Measurements from ENCODE around the gene COG7.
"Not testable (repeated sequence)": the region's sequence is repeated elsewhere in the genome, so short reads cannot be mapped to it uniquely, and the experiment has no call there.

The COG7 gene

DNA sequence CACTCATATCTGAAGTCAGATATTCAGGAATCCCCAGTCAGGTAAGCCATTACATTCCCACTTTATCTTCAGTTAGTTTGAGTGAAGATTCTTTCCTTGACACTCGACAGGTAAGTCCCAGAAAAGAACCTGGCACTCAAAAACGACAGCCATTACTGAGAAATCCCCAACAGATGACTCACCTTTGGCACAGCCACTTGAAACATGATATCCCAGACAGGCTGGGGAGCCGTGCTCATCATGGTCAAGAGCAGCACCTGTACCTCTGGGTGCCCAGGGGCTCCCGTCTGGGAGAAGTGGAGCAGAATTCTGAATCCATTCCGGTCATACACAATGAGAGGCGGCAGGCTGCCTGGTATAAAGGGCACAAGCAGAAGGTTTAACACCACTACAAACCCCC is 16.8 kb upstream of the COG7 start:
- no peak for DNase-seq

DNA sequence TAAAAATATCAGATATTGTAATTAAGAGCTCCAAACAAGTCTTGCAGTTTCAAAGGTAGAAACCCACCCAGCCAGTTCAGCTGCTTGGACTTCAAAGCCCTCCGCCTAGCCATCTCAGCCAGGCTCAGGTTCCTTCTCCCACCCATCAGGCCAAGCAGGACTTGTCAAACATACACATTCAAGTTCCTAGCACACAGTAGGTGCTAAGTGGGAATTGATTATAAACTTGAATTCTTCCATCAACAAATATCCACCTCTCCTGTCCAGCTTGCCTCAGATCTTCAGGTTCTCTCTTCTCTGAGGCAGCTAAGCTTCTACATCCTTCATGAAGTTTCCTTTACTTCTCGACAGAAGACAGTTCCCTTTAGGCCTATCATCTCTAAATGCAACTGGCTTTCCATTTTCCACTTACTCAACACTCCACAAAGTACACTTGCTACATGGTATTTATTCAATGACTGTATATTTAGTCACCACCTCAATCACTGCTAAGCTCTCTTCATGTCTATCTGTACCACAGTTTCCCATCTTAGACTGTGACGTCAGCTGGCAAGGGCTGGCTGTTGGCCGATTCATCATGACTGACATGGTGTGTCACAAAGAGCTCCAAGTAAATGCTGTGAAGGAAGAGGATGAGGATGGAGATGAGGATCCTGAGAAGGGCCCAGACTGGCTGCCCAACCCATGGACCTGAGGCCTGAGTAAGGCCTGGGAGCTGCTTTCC is 13.3 kb upstream of the COG7 start:
- no peak for DNase-seq

DNA sequence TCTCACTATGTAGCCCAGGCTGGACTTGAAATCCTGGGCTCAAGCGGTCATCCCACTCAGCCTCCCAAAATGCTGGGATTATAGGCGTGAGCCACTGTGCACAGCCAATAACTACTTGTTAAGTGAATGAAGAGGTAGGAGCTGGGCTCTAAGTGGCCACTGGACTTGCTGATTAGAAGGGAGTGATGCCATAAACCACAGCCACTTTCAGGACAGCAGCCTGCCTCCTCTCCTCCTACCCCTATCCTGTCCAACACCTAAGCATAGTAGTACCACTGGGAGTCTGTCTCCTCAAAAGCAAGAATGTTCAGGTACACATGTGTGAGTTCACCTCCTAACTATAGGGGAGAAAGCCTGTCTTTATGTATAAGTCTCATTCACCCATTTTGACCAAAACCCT is 12.2 kb upstream of the COG7 start:
- DNase-seq, result no peak

GRCh38 chr16:23464196-23464595 is 11.2 kb upstream of the COG7 start:
- DNase-seq, result no peak

- not testable (repeated sequence) for DNase-seq
These were observed 10.0 kb upstream of the COG7 start for GRCh38 chr16:23462994-23463393.

DNA sequence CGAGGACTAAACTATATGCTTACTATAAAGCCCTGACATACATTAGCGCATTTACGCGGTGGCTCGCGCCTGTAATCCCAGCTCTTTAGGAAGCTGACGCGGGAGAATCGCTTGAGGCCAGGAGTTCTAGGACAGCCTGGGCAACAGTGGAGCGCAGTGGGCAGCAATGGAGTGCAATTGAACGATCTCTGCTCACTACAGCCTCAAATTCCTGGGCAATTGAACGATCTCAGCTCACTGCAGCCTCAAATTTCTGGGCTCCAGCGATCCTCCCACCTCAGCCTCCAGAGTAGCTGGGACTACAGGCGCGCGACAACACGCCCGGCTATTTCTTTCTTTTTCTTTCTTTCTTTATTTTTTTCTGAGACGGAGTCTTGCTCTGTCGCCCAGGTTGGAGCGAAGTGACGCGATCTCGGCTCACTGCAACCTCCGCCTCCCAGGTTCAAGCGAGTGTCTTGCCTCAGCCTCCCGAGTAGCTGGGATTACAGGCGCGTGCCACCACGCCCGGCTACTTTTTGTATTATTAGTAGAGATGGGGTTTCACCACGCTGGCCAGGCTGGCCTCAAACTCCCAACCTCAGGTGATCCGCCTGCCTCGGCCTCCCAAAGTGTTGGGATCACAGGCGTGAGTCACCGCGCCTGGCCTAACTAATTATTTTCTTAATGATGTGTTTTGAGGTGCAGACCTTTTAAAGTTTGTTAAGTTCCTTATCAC is 506 bp upstream of the COG7 start:
- DNase-seq, result no peak

DNA sequence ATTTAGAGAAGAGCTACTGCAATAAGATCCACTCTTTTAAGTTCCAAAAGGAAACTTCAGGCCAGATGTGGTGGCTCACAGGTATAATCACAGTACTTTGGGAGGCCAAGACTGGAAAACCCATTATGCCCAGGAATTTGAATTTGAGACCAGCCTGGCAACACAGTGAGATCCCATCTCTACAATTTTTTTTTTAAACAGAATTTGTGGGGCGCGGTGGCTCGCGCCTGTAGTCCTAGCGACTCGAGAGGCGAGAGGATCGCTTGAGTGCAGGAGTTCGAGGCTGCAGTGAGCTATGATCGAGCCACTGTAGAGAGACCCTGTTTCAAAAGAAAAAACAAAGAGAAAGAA is 793 bp downstream of the COG7 start:
- no peak for DNase-seq

DNA sequence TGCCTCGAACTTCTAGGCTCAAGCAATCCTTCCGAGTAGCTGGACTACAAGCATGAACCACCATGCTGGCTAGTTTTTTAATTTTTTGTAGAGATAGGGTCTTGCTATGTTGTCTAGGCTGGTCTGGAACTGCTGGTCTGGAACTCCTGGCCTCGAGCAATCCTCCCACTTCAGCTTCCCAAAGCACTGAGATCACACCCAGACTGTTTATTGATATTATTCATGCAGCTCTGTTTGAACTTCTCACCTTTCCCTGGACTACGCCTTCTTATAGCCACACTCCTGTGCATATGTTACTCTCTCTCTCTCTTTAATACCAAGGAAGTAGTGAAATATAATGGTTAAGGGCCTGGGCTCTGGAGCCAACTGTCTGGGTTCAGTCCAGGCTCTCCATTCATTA is 4.6 kb downstream of the COG7 start:
- no peak for DNase-seq

DNA sequence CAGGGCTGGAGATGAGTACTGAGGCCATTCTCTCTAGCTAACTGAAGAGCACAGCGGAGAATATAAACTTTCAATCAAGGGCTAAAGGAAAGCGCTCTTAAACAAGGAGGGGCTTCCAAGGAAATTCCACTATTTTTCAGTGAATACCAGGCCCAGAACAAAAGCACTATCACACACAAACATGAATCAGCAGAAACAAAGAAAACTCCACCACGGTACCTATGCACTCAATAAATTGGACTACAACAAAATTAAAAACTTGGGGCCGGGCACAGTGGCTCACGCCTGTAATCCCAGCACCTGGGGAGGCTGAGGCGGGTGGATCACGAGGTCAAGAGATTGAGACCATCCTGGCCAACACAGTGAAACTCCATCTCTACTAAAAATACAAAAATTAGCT is 15.4 kb downstream of the COG7 start:
- DNase-seq, result not testable (repeated sequence)

DNA sequence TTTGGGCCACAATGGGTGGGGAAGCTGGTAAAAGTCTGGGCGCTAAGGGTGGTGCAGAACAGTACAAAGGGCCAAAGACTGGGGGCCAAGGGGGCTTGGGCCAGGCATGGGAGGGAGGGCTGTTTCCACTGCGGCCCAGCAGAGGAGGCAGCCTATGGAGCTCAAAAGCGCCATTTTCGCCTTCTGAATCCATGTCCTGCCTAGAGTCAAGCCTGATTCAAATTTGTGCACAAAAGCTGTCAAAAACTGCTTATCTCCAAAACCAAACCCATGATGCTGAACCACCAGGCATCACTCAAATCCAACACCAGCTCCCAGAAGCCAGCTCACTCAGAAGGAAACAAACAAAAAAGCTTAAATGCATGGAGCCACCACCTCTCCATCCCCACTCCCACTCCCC is 16.0 kb downstream of the COG7 start:
- DNase-seq, result no peak

GRCh38 chr16:23435500-23435899 is 17.5 kb downstream of the COG7 start:
- peak; percentile 65 for DNase-seq

DNA sequence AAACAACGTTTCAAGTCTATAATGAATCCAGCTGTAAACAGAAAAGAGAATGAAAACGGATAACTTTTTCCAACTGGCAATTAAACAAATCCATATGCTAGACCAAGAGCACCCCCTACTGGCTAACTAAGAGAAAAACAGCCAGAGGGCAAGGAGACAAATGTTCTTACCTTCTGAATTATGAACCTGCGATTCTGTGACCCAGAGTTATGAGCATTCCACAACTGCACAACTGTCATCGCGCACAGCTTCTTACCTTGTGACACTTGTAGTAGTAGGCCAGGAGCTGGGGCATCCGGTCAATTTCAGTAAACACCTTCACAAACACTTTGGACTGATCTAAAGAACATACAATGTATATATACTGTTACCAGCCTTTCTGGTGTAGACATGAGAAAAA is 18.6 kb downstream of the COG7 start:
- DNase-seq, result no peak

DNA sequence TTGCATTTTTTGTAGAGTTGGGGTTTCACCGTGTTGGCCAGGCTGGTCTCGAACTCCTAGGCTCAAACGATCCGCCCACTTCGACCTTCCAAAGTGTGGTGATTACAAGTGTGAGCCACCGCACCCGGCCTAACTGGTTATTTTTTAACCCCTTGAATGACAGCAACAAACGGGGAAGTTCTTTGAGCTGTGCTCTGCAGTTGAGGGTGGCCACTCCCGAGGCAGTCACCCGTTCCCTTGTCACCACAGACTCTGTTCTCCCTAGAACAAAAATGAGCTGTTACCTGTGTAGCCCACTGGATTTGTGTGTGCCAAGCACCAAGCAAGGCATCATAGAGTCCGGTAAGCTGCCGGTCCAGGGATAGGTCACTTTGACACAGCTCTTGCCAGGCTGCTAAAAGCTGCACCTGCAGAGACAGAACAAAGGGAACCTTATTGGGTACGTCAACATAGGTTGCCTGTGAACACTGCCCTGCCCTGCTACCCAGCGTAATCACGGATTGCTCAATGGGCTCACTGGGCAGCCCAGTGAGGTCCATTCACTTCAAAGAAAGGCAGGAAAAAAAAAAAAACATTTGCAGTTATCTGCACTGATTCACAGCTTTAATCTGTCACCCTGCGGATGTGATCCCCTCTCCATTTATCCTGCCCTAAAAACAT is 19.6 kb downstream of the COG7 start:
- no peak for DNase-seq

- DNase-seq, result no peak
These were observed 20.5 kb downstream of the COG7 start for GRCh38 chr16:23432176-23433128.

DNA sequence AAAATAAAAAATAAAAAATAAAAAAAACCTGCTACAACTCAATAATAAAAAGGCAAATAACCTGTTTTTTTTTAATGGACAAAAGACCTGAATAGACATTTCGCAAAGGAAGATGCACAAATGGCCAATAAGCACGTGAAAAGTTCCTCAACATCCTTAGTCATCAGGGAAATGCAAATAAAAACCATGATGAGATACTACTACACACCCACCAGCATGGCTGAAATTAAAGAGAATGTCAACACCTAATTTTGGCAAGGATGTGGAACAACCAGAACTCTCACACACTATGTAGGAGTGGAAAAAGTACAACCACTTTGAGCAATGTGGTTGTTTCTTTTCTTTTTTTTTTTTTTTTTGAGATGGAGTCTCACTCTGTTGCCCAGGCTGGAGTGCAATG is 24.6 kb downstream of the COG7 start:
- no peak for DNase-seq

GRCh38 chr16:23424292-23424958 is 28.6 kb downstream of the COG7 start:
- DNase-seq, result no peak

- no peak for DNase-seq
These were observed 29.4 kb downstream of the COG7 start for GRCh38 chr16:23423496-23424049.

DNA sequence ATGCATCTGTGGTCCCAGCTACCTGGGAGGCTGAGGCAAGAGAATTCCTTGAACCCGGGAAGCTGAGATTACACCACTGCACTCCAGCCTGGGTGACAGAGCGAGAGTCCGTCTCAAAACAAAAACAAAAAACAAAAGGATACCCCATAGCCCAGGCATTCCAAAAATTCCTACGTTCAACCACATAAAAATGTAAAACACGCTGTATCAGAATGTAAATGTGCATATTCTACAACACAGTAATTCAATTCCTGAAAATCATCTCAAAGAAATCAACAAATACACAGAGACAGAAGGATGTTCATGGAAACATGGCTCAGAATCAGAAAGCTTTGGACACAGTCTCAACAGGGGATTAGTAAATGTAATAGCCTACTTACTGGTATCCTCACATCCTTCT is 33.0 kb downstream of the COG7 start:
- no peak for DNase-seq

DNA sequence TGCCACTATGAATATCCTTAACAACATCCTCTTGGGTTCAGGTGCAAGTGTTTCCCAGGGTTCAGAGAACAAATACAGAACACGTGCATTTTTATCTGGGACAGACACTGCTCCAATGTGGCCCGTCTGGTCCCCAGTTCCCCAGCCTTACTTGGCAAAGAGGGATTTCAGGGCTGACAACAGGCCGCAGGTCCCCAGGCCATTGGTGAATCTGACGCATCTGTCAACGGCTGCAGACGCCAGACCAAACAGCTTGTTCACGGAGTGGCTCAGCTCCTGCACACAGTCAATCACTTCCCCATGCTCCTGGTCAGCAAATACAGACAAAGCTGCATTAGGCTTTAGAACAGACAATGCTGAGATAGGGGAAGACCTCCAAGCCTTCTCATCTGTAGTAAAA is 36.2 kb downstream of the COG7 start:
- DNase-seq, result no peak

GRCh38 chr16:23414731-23415130 is 38.3 kb downstream of the COG7 start:
- DNase-seq, result no peak

GRCh38 chr16:23410176-23410575 is 42.8 kb downstream of the COG7 start:
- DNase-seq, result no peak

DNA sequence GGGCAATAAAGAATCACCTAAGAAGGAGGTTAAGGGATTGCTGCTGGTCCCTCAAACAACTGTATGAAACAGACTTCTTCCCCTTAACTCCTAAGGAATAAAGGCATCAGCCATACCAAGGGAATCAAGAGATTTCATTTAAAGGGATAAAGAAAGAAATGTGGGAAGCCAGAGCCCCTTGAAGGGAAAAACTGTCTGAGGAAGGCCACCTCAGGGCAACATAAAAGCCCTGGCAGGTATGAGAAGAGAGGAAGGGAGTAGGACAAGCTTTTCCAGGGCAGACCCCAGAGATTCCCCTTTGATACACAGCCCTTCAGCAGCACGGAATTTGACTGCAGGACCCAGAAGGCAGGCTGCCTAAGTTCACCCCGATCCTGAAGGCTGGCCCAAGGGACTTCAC is 43.5 kb downstream of the COG7 start:
- DNase-seq, result no peak

All from stimulated activated CD4-positive, alpha-beta T cell treated with anti-CD3 and anti-CD28 coated beads, Interleukin-4, amount 100 ng/mL, for 1 hour (primary cell).